HEK293T (cell line): ENCODE results near the gene PRMT3.

ENCODE experiments used
- CTCF ChIA-PET: fragments of 350-600 bp; formaldehyde crosslinking; extraction: SDS; loops from one replicate; lab custom pipeline; 2021; ENCODE audit warnings: antibody characterized with exemption, inconsistent platforms; lab: Yijun Ruan, JAX
- POLR2A ChIA-PET: fragments of 350-600 bp; formaldehyde crosslinking; extraction: SDS; loops from one replicate; lab custom pipeline; 2020; ENCODE audit warnings: antibody characterized with exemption, inconsistent platforms; lab: Yijun Ruan, JAX
- DNase-seq: peaks from one replicate; pipeline ENCODE4 v3.0.0; 2012; ENCODE audit warnings: mixed read lengths; ENCODE audit errors: extremely low spot score
- ARNT ChIP-seq: fragments of 450-650 bp; IDR thresholded peaks from 2 replicates; pipeline ENCODE4 v1.6.1; 2017; ENCODE audit warnings: mild to moderate bottlenecking
- BHLHE40 ChIP-seq: fragments of 450-650 bp; IDR thresholded peaks from 2 replicates; pipeline ENCODE4 v1.6.1; 2016; ENCODE audit warnings: mild to moderate bottlenecking, moderate library complexity, borderline replicate concordance
- CTBP1 ChIP-seq: fragments of 450-650 bp; IDR thresholded peaks from 2 replicates; pipeline ENCODE4 v1.6.1; 2016; ENCODE audit warnings: borderline replicate concordance
- ELF4 ChIP-seq: fragments of 450-650 bp; IDR thresholded peaks from 2 replicates; pipeline ENCODE4 v1.6.1; 2017; ENCODE audit warnings: antibody characterized with exemption
- FOXA1 ChIP-seq: fragments of 450-650 bp; IDR thresholded peaks from 2 replicates; pipeline ENCODE4 v1.6.1; 2016; ENCODE audit warnings: mild to moderate bottlenecking
- FOXK2 ChIP-seq: fragments of 450-650 bp; IDR thresholded peaks from 2 replicates; pipeline ENCODE4 v1.6.1; 2016; ENCODE audit warnings: mild to moderate bottlenecking
- FOXM1 ChIP-seq: fragments of 450-650 bp; IDR thresholded peaks from 2 replicates; pipeline ENCODE4 v1.6.1; 2017; ENCODE audit warnings: mild to moderate bottlenecking, borderline replicate concordance
- HDGF ChIP-seq: fragments of 450-650 bp; IDR thresholded peaks from 2 replicates; pipeline ENCODE4 v1.6.1; 2017; ENCODE audit warnings: antibody characterized with exemption, borderline replicate concordance
- L3MBTL2 ChIP-seq: fragments of 450-650 bp; conservative IDR thresholded peaks from 2 replicates; pipeline ENCODE4 v1.6.1; 2016; ENCODE audit warnings: mild to moderate bottlenecking
- LEF1 ChIP-seq: fragments of 450-650 bp; IDR thresholded peaks from 2 replicates; pipeline ENCODE4 v1.6.1; 2017; ENCODE audit warnings: mild to moderate bottlenecking, borderline replicate concordance
- NFRKB ChIP-seq: fragments of 450-650 bp; IDR thresholded peaks from 2 replicates; pipeline ENCODE4 v1.6.1; 2016; ENCODE audit warnings: mild to moderate bottlenecking, moderate library complexity
- PKNOX1 ChIP-seq: fragments of 450-650 bp; IDR thresholded peaks from 2 replicates; pipeline ENCODE4 v1.6.1; 2016
- SP1 ChIP-seq: fragments of 450-650 bp; IDR thresholded peaks from 2 replicates; pipeline ENCODE4 v1.6.1; 2017
- SUZ12 ChIP-seq: fragments of 450-650 bp; IDR thresholded peaks from 2 replicates; pipeline ENCODE4 v1.6.1; 2016; ENCODE audit warnings: mild to moderate bottlenecking
- TARDBP ChIP-seq: fragments of 450-650 bp; IDR thresholded peaks from 2 replicates; pipeline ENCODE4 v1.6.1; 2016
- ZNF384 ChIP-seq: fragments of 450-650 bp; IDR thresholded peaks from 2 replicates; pipeline ENCODE4 v1.6.1; 2016

The PRMT3 gene

GRCh38 chr11:20535271-20535881 is 147.9 kb downstream of the PRMT3 start:
- no peak for TF ChIP-seq PKNOX1
- no peak for TF ChIP-seq FOXA1
- TF ChIP-seq NFRKB = no peak
- no peak for TF ChIP-seq LEF1
- no peak for TF ChIP-seq CTBP1
- TF ChIP-seq SUZ12 = no peak
- no peak for TF ChIP-seq L3MBTL2
- TF ChIP-seq FOXK2 = no peak
- no peak for TF ChIP-seq SP1
- TF ChIP-seq TARDBP = no peak
- TF ChIP-seq ZNF384 = no peak
- no peak for TF ChIP-seq HDGF
- no peak for TF ChIP-seq FOXM1
- TF ChIP-seq ELF4 = no peak
- no peak for TF ChIP-seq ARNT
- ChIA-PET POLR2A (no interaction called here), CTCF (interaction anchor here (0.5 kb wide), 1 partner anchor 1730 kb away, joined by 3 read pairs; no protein-coding TSS in a partner anchor)
- no peak for DNase-seq

GRCh38 chr11:20536365-20536764 is 148.8 kb downstream of the PRMT3 start:
- TF ChIP-seq FOXM1 (no peak), NFRKB (no peak), ELF4 (no peak), PKNOX1 (no peak), SP1 (no peak), TARDBP (no peak), SUZ12 (no peak), ZNF384 (no peak), ARNT (no peak), BHLHE40 (no peak), FOXK2 (no peak)
- no peak for DNase-seq
- ChIA-PET POLR2A (no interaction called here), CTCF (no interaction called here)

- no peak for DNase-seq
- ChIA-PET POLR2A (no interaction called here), CTCF (no interaction called here)
- TF ChIP-seq PKNOX1 (no peak), SUZ12 (no peak), L3MBTL2 (no peak), ZNF384 (no peak), FOXM1 (no peak), SP1 (no peak), NFRKB (no peak), BHLHE40 (no peak), CTBP1 (no peak), FOXK2 (no peak), LEF1 (no peak), TARDBP (no peak), ELF4 (no peak), HDGF (no peak), ARNT (no peak), FOXA1 (no peak)
Observed at GRCh38 chr11:20536784-20537183, 149.3 kb downstream of the PRMT3 start.

GRCh38 chr11:20541503-20541902 is 154.0 kb downstream of the PRMT3 start:
- DNase-seq = no peak
- ChIA-PET CTCF (no interaction called here), POLR2A (no interaction called here)
- no peak for TF ChIP-seq BHLHE40
- TF ChIP-seq LEF1 = no peak
- no peak for TF ChIP-seq PKNOX1
- no peak for TF ChIP-seq ELF4
- no peak for TF ChIP-seq SUZ12
- no peak for TF ChIP-seq TARDBP
- TF ChIP-seq FOXK2 = no peak
- no peak for TF ChIP-seq L3MBTL2
- no peak for TF ChIP-seq CTBP1
- TF ChIP-seq SP1 = no peak
- no peak for TF ChIP-seq ZNF384
- TF ChIP-seq FOXM1 = no peak
- TF ChIP-seq NFRKB = no peak
- no peak for TF ChIP-seq HDGF
- TF ChIP-seq ARNT = no peak

GRCh38 chr11:20544603-20545237 is 157.2 kb downstream of the PRMT3 start:
- ChIA-PET POLR2A (no interaction called here), CTCF (no interaction called here)
- TF ChIP-seq CTBP1 = no peak
- no peak for DNase-seq

GRCh38 chr11:20547411-20547810 is 159.9 kb downstream of the PRMT3 start:
- no peak for TF ChIP-seq SUZ12
- TF ChIP-seq NFRKB = no peak
- no peak for TF ChIP-seq ARNT
- TF ChIP-seq ZNF384 = no peak
- no peak for TF ChIP-seq CTBP1
- no peak for TF ChIP-seq FOXK2
- no peak for TF ChIP-seq FOXM1
- TF ChIP-seq ELF4 = no peak
- no peak for TF ChIP-seq BHLHE40
- TF ChIP-seq TARDBP = no peak
- no peak for TF ChIP-seq LEF1
- TF ChIP-seq HDGF = no peak
- no peak for TF ChIP-seq SP1
- TF ChIP-seq PKNOX1 = no peak
- no peak for TF ChIP-seq FOXA1
- no peak for TF ChIP-seq L3MBTL2
- ChIA-PET CTCF (no interaction called here), POLR2A (no interaction called here)
- DNase-seq = no peak
